ENCODE measurements around the gene PARD3B.

PARD3B gene

GRCh38 chr2:205014201-205014600 lies 468.9 kb downstream of the PARD3B start:
- DNase-seq, result no peak
- no peak for ATAC-seq

- no peak for ATAC-seq
- DNase-seq, result no peak
Observed at GRCh38 chr2:205017381-205017780, 472.1 kb downstream of the PARD3B start.

GRCh38 chr2:205017912-205018311 lies 472.6 kb downstream of the PARD3B start:
- no peak for DNase-seq
- ATAC-seq, result no peak

- no peak for DNase-seq
- no peak for ATAC-seq
Observed at GRCh38 chr2:205020673-205021072, 475.4 kb downstream of the PARD3B start.

- DNase-seq (no peak), ATAC-seq (no peak)
Observed at GRCh38 chr2:205022841-205023240, 477.6 kb downstream of the PARD3B start.

- peak; percentile 18 for DNase-seq
- ATAC-seq, result peak; percentile 98
Observed at GRCh38 chr2:205024822-205025518, 479.7 kb downstream of the PARD3B start.

- ATAC-seq (no peak), DNase-seq (no peak)
Observed at GRCh38 chr2:205025580-205026240, 480.4 kb downstream of the PARD3B start.

- DNase-seq (no peak), ATAC-seq (no peak)
Observed at GRCh38 chr2:205030695-205031094, 485.4 kb downstream of the PARD3B start.

- ATAC-seq (no peak), DNase-seq (no peak)
Observed at GRCh38 chr2:205032093-205032551, 486.8 kb downstream of the PARD3B start.

- no peak for ATAC-seq
- no peak for DNase-seq
Observed at GRCh38 chr2:205033431-205033830, 488.2 kb downstream of the PARD3B start.

GRCh38 chr2:205034034-205034433 lies 488.8 kb downstream of the PARD3B start:
- ATAC-seq, result no peak
- no peak for DNase-seq

- no peak for DNase-seq
- no peak for ATAC-seq
Observed at GRCh38 chr2:205040323-205040722, 495.0 kb downstream of the PARD3B start.

GRCh38 chr2:205041472-205042130 lies 496.3 kb downstream of the PARD3B start:
- ATAC-seq, result no peak
- no peak for DNase-seq

- DNase-seq (no peak), ATAC-seq (no peak)
Observed at GRCh38 chr2:205043285-205043684, 498.0 kb downstream of the PARD3B start.

GRCh38 chr2:205045706-205046105 lies 500.4 kb downstream of the PARD3B start:
- ATAC-seq (no peak), DNase-seq (no peak)

- ATAC-seq (no peak), DNase-seq (no peak)
Observed at GRCh38 chr2:205047273-205047839, 502.1 kb downstream of the PARD3B start.

- DNase-seq (no peak), ATAC-seq (no peak)
Observed at GRCh38 chr2:205051417-205051816, 506.1 kb downstream of the PARD3B start.

GRCh38 chr2:205052781-205053180 lies 507.5 kb downstream of the PARD3B start:
- DNase-seq, result no peak
- ATAC-seq, result no peak

GRCh38 chr2:205053827-205054410 lies 508.6 kb downstream of the PARD3B start:
- DNase-seq, result no peak
- ATAC-seq, result no peak

- no peak for DNase-seq
- no peak for ATAC-seq
Observed at GRCh38 chr2:205054789-205055188, 509.5 kb downstream of the PARD3B start.

GRCh38 chr2:205055251-205055650 lies 510.0 kb downstream of the PARD3B start:
- DNase-seq, result no peak
- no peak for ATAC-seq

GRCh38 chr2:205056151-205056561 lies 510.9 kb downstream of the PARD3B start:
- DNase-seq (no peak), ATAC-seq (no peak)

GRCh38 chr2:205058409-205058808 lies 513.1 kb downstream of the PARD3B start:
- DNase-seq (no peak), ATAC-seq (no peak)

Data from stimulated activated naive CD8-positive, alpha-beta T cell treated with anti-CD3 and anti-CD28 coated beads, Interleukin-15, Interleukin-2, amounts not matched to agents 100 U/mL and 50 U/mL, for 24 hours (primary cell).